ENCODE data around the gene NOL4L. TPM values are rescaled to one million over a fixed set of nuclear protein-coding genes. Genes with fewer than 3 reads are reported as not detected.
A peak's percentile ranks its signal among the peaks of the same experiment; 100 is the strongest.

NOL4L gene
- total RNA-seq, 2 donors from 2014 or later: 39.6 to 50.7 TPM

GRCh38 chr20:32605167-32605656 lies 20.1 kb upstream of the NOL4L start:
- Histone ChIP-seq H3K27me3 (ENCODE audit: control insufficient read depth, insufficient read depth, low read length, poor library complexity, severe bottlenecking) (no peaks in the 10 kb centered on the region), H3K4me3 (ENCODE audit: low read length) (no peak overlapping the region), H3K9ac (ENCODE audit: extremely low read depth, low read length, poor library complexity, severe bottlenecking) (no peak overlapping the region), H3K4me1 (ENCODE audit: control insufficient read depth, insufficient read depth, low read length) (peaks cover 2% of the 10 kb centered on the region), H3K36me3 (ENCODE audit: control insufficient read depth, insufficient read depth, low read length) (no peaks in the 10 kb centered on the region), H3K9me3 (ENCODE audit: control insufficient read depth, low read length) (no peaks in the 10 kb centered on the region), H3K27ac (ENCODE audit: low read depth, low read length) (no peak overlapping the region)
- Mint-ChIP-seq H3K36me3 (ENCODE audit: low read depth) (no peaks in the 10 kb centered on the region), H3K27ac (no peak overlapping the region), H3K9me3 (no peaks in the 10 kb centered on the region), H3K27me3 (ENCODE audit: insufficient read depth) (peaks cover 3% of the 10 kb centered on the region), H3K4me1 (peaks cover 7% of the 10 kb centered on the region), H3K4me3 (no peak overlapping the region)
- DNase-seq: peak; percentile 66
- 66 to 77% methylated on average over 8 to 12 of the region's 12 CpGs for WGBS, 2 experiments (ENCODE audit: insufficient coverage in 1 of 2, insufficient read length in 1 of 2)
- TF ChIP-seq CTCF (conservative IDR thresholded peaks at IDR 0.05): no peak

- Mint-ChIP-seq H3K27ac (no peak overlapping the region), H3K36me3 (ENCODE audit: low read depth) (no peaks in the 10 kb centered on the region), H3K4me3 (no peak overlapping the region), H3K4me1 (peaks cover 7% of the 10 kb centered on the region), H3K27me3 (ENCODE audit: insufficient read depth) (peaks cover 5% of the 10 kb centered on the region), H3K9me3 (no peaks in the 10 kb centered on the region)
- Histone ChIP-seq H3K9ac (ENCODE audit: extremely low read depth, low read length, poor library complexity, severe bottlenecking) (no peak overlapping the region), H3K27me3 (ENCODE audit: control insufficient read depth, insufficient read depth, low read length, poor library complexity, severe bottlenecking) (no peaks in the 10 kb centered on the region), H3K4me3 (ENCODE audit: low read length) (no peak overlapping the region), H3K27ac (ENCODE audit: low read depth, low read length) (no peak overlapping the region), H3K4me1 (ENCODE audit: control insufficient read depth, insufficient read depth, low read length) (peaks cover 2% of the 10 kb centered on the region), H3K9me3 (ENCODE audit: control insufficient read depth, low read length) (no peaks in the 10 kb centered on the region), H3K36me3 (ENCODE audit: control insufficient read depth, insufficient read depth, low read length) (no peaks in the 10 kb centered on the region)
- 93 to 98% methylated on average over 12 to 18 of the region's 18 CpGs for WGBS, 2 experiments (ENCODE audit: insufficient coverage in 1 of 2, insufficient read length in 1 of 2)
- no peak for DNase-seq
- TF ChIP-seq CTCF (conservative IDR thresholded peaks at IDR 0.05): no peak
Measured at GRCh38 chr20:32603046-32603726, 18.1 kb upstream of the NOL4L start.

- peaks cover 2% of the 10 kb centered on the region for H3K4me1 ChIP-seq (ENCODE audit: control insufficient read depth, insufficient read depth, low read length)
- Mint-ChIP-seq H3K36me3 (ENCODE audit: low read depth) (no peaks in the 10 kb centered on the region), H3K27me3 (ENCODE audit: insufficient read depth) (peaks cover 6% of the 10 kb centered on the region), H3K4me3 (no peak overlapping the region), H3K9me3 (no peaks in the 10 kb centered on the region), H3K27ac (no peak overlapping the region), H3K4me1 (peaks cover 7% of the 10 kb centered on the region)
- TF ChIP-seq CTCF (conservative IDR thresholded peaks at IDR 0.05): no peak
- WGBS, 2 experiments (ENCODE audit: insufficient coverage in 1 of 2, insufficient read length in 1 of 2): 90 to 93% methylated on average over 7 to 11 of the region's 11 CpGs
- no peak overlapping the region for H3K27ac ChIP-seq (ENCODE audit: low read depth, low read length)
- H3K9me3 ChIP-seq (ENCODE audit: control insufficient read depth, low read length): no peaks in the 10 kb centered on the region
- DNase-seq: no peak
- H3K4me3 ChIP-seq (ENCODE audit: low read length): no peak overlapping the region
- no peaks in the 10 kb centered on the region for H3K36me3 ChIP-seq (ENCODE audit: control insufficient read depth, insufficient read depth, low read length)
- H3K27me3 ChIP-seq (ENCODE audit: control insufficient read depth, insufficient read depth, low read length, poor library complexity, severe bottlenecking): no peaks in the 10 kb centered on the region
- no peak overlapping the region for H3K9ac ChIP-seq (ENCODE audit: extremely low read depth, low read length, poor library complexity, severe bottlenecking)
Measured at GRCh38 chr20:32602273-32602672, 17.1 kb upstream of the NOL4L start.

Measured in endodermal cell (in vitro differentiated cells).